ENCODE results near the gene SV2B. TPM values are rescaled to one million over a fixed set of nuclear protein-coding genes. Genes with fewer than 3 reads are reported as not detected.

The SV2B gene
- total RNA-seq, 2 experiments from 2014 or later, result not detected

DNA sequence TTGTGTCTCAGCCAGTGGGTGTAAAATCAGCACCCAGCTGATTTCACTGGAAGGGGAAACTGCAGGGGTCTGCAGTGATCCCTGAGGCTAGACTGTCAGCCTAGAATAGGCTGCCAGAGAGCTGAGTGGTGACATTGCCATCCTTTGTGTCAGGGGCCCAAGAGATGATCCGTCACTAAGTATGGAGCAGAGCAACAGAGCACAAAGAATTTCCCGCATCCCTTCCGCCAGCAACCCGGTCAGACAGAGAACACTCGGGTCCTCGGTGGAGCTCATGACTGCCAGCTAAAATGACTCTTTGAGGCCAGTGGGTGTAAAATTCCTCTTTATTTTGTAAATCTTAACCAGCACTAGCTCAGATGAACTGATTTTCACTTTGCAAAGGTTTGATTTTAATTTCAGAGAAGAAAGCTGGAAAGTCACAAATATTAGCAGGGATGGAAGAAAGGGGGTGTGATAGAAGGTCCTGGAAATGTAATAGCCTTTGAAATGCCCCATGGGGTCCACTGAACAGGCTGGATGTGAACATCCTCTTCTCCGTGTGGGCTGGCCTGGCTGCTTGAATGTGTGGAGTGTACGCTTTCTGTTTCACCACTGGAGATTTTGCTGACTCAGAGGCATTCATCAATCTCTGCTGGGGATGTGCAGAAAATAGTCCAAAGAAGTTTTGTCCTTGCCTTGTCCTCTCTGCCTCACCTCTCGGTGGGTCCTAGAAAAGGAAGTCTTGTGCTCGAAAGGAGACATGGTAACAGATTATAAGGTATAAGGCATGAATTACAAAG lies 138.8 kb downstream of the SV2B start:
- Mint-ChIP-seq H3K4me1 (ENCODE audit: low read depth) (no peaks in the 10 kb centered on the region), H3K27me3 (peaks cover 57% of the 10 kb centered on the region), H3K9me3 (no peaks in the 10 kb centered on the region), H3K27ac (no peak overlapping the region), H3K4me3 (no peak overlapping the region), H3K36me3 (ENCODE audit: low read depth) (no peaks in the 10 kb centered on the region)
- Histone ChIP-seq H3K27ac (ENCODE audit: low read depth in 1 of 2, low read length in 2 of 2) (no peak overlapping the region), H3K4me1 (ENCODE audit: insufficient read depth, low read length) (no peaks in the 10 kb centered on the region), H3K4me3 (ENCODE audit: low read length) (no peak overlapping the region), H3K27me3 (ENCODE audit: control insufficient read depth in 1 of 2, insufficient read depth in 2 of 2, low read length in 2 of 2) (peaks cover 16 to 40% of the 10 kb centered on the region in 2 experiments), H3K36me3 (ENCODE audit: insufficient read depth, low read length) (no peaks in the 10 kb centered on the region), H3K9me3 (ENCODE audit: control insufficient read depth in 1 of 2, insufficient read depth in 1 of 2, low read length in 2 of 2) (no peaks in the 10 kb centered on the region)
- ChIA-PET CTCF (no interaction called here), POLR2A (no interaction called here)
- ATAC-seq (ENCODE audit: poor library complexity) (no peak), DNase-seq (no peak)
- intact Hi-C loops (cut with DNase I, micrococcal nuclease), result no loop called here
- TF ChIP-seq CTCF (IDR thresholded peaks at IDR 0.05), result no peak

DNA sequence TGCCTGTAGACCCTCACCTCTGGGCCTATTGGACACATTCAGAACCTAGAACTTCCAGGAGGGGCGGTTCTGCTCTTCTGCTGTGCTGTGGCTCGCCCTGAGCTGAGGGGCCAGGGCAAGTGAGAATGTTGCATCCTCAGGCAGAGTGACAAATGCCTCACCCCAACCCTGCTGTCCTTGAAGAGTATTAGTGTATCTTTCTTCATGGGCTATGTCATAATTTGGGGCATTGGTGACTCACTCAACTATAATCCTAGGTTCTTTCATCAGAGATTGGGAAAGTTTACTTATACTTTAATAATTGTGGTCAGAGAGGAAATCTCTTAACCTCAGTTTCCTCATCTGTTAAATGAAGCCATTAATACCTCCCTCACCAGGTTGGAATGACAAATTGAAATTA lies 143.8 kb downstream of the SV2B start:
- no peaks in the 10 kb centered on the region for H3K36me3 ChIP-seq (ENCODE audit: insufficient read depth, low read length)
- no peaks in the 10 kb centered on the region for H3K4me1 ChIP-seq (ENCODE audit: insufficient read depth, low read length)
- no peak for TF ChIP-seq CTCF (IDR thresholded peaks at IDR 0.05)
- H3K9me3 Mint-ChIP-seq, result no peaks in the 10 kb centered on the region
- CTCF ChIA-PET, result no interaction called here
- no peak overlapping the region for H3K27ac ChIP-seq (ENCODE audit: low read depth in 1 of 2, low read length in 2 of 2)
- no peak overlapping the region for H3K27ac Mint-ChIP-seq
- H3K27me3 ChIP-seq (ENCODE audit: control insufficient read depth in 1 of 2, insufficient read depth in 2 of 2, low read length in 2 of 2), result peaks cover 7 to 28% of the 10 kb centered on the region in 2 experiments
- intact Hi-C loops (cut with DNase I, micrococcal nuclease), result no loop called here
- H3K36me3 Mint-ChIP-seq (ENCODE audit: low read depth), result no peaks in the 10 kb centered on the region
- H3K4me3 ChIP-seq (ENCODE audit: low read length), result no peak overlapping the region
- H3K4me3 Mint-ChIP-seq, result no peak overlapping the region
- peaks cover 38% of the 10 kb centered on the region for H3K27me3 Mint-ChIP-seq
- ATAC-seq (ENCODE audit: poor library complexity) (no peak), DNase-seq (peak in 2 of 14 experiments; percentile 32 to 41)
- POLR2A ChIA-PET, result no interaction called here
- no peaks in the 10 kb centered on the region for H3K4me1 Mint-ChIP-seq (ENCODE audit: low read depth)
- H3K9me3 ChIP-seq (ENCODE audit: control insufficient read depth in 1 of 2, insufficient read depth in 1 of 2, low read length in 2 of 2), result no peaks in the 10 kb centered on the region

DNA sequence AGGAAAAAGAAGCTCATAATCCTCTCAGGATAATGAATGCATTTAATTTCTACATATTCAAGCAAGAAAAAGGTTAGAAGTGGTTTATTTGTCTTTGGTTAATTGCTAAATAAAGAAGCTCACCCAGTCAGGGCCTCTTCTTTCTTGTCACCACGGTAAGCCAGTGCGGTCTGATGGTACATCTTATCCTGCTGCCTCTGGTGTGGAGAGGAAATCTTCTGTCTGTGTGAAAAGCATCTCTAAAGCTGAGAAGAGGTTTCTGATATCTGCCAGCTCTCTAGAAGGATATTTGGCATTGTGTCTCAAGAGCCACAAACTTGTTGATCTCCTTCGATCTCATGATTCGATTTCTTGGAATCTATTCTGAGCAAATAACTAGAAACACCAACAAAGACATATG lies 144.9 kb downstream of the SV2B start:
- no peaks in the 10 kb centered on the region for H3K9me3 Mint-ChIP-seq
- Histone ChIP-seq H3K27ac (ENCODE audit: low read depth in 1 of 2, low read length in 2 of 2) (no peak overlapping the region), H3K4me3 (ENCODE audit: low read length) (no peak overlapping the region), H3K27me3 (ENCODE audit: control insufficient read depth in 1 of 2, insufficient read depth in 2 of 2, low read length in 2 of 2) (peaks cover 7 to 20% of the 10 kb centered on the region in 2 experiments), H3K36me3 (ENCODE audit: insufficient read depth, low read length) (no peaks in the 10 kb centered on the region), H3K4me1 (ENCODE audit: insufficient read depth, low read length) (no peaks in the 10 kb centered on the region), H3K9me3 (ENCODE audit: control insufficient read depth in 1 of 2, insufficient read depth in 1 of 2, low read length in 2 of 2) (no peaks in the 10 kb centered on the region)
- TF ChIP-seq CTCF (IDR thresholded peaks at IDR 0.05), result no peak
- ATAC-seq (ENCODE audit: poor library complexity) (no peak), DNase-seq (no peak)
- no peaks in the 10 kb centered on the region for H3K36me3 Mint-ChIP-seq (ENCODE audit: low read depth)
- no peak overlapping the region for H3K27ac Mint-ChIP-seq
- no peaks in the 10 kb centered on the region for H3K4me1 Mint-ChIP-seq (ENCODE audit: low read depth)
- no peak overlapping the region for H3K4me3 Mint-ChIP-seq
- intact Hi-C loops (cut with DNase I, micrococcal nuclease), result no loop called here
- CTCF ChIA-PET, result no interaction called here
- H3K27me3 Mint-ChIP-seq, result peaks cover 30% of the 10 kb centered on the region
- POLR2A ChIA-PET, result no interaction called here

Data from CD4-positive, alpha-beta T cell (primary cell).